ENCODE measurements around the gene HJURP.

The HJURP gene

DNA sequence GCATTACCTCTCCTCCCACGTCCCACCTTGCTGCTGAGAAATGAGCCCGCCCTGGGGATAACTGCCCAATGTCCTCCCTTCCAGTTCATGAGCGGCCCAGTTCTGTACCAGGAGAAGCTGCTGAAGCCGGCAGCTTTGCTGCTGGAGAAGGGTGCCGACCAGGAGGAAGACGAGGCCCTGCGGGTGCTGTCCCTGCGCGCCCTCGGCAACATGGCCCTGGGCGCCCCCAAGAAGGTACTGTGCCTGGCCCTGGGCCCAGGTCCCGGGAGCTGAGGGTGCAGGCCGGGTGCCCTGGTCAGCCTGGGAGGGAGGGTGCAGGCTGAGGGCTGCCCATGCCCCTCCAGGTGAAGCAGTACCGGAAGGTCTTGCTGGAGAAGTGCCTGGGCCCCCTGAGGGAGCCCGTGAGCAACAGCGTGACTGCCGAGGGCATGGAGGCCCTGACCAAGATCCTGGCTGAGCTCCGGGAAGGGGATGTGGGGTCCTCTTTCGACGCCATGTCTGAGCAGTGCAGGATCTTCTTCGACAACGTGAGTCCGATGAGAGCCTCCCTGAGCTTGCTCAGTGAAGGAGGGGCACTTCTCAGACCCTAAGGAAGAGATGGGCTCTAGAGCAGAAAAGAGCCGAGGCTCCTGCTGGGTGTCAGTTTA, 25.7 kb downstream of the HJURP start:
- no peak overlapping the region for H3K4me3 ChIP-seq (ENCODE audit: control insufficient read depth in 1 of 7, extremely low read depth in 1 of 7, insufficient read depth in 4 of 7, low read depth in 2 of 7, low read length in 6 of 7)
- 94% methylated on average over 24 of the region's 24 CpGs for WGBS (ENCODE audit: insufficient coverage)

GRCh38 chr2:233824373-233824772, 30.0 kb downstream of the HJURP start:
- WGBS (ENCODE audit: insufficient coverage) = 96% methylated on average over 7 of the region's 7 CpGs
- H3K4me1 ChIP-seq (ENCODE audit: control extremely low read depth in 1 of 4, control insufficient read depth in 4 of 4, insufficient read depth in 4 of 4, low read length in 3 of 4) = no peaks in the 10 kb centered on the region
- POLR2A ChIA-PET = no interaction called here
- no peak overlapping the region for H3K27ac ChIP-seq (ENCODE audit: insufficient read depth in 1 of 2, low read depth in 1 of 2, low read length in 2 of 2, poor library complexity in 1 of 2, severe bottlenecking in 2 of 2)
- H3K36me3 ChIP-seq (ENCODE audit: control insufficient read depth in 4 of 4, insufficient read depth in 4 of 4, low read length in 3 of 4) = no peaks in the 10 kb centered on the region
- CTCF ChIA-PET = no interaction called here
- no peaks in the 10 kb centered on the region for H3K27me3 ChIP-seq (replicated peaks in 2 of 5; ENCODE audit: control insufficient read depth in 4 of 5, insufficient read depth in 5 of 5, low read length in 4 of 5)
- H3K4me3 ChIP-seq (ENCODE audit: control insufficient read depth in 1 of 7, extremely low read depth in 1 of 7, insufficient read depth in 4 of 7, low read depth in 2 of 7, low read length in 6 of 7) = no peak overlapping the region
- no peaks in the 10 kb centered on the region for H3K9me3 ChIP-seq (ENCODE audit: control extremely low read depth in 1 of 5, control insufficient read depth in 4 of 5, insufficient read depth in 2 of 5, low read depth in 1 of 5, low read length in 4 of 5)
- DNase-seq = no peak

More for the DNA sequence above, 25.7 kb downstream of the HJURP start:
- Histone ChIP-seq H3K4me1 (ENCODE audit: control extremely low read depth in 1 of 4, control insufficient read depth in 4 of 4, insufficient read depth in 4 of 4, low read length in 3 of 4) (no peaks in the 10 kb centered on the region), H3K9me3 (ENCODE audit: control extremely low read depth in 1 of 5, control insufficient read depth in 4 of 5, insufficient read depth in 2 of 5, low read depth in 1 of 5, low read length in 4 of 5) (no peaks in the 10 kb centered on the region), H3K27me3 (replicated peaks in 2 of 5; ENCODE audit: control insufficient read depth in 4 of 5, insufficient read depth in 5 of 5, low read length in 4 of 5) (no peaks in the 10 kb centered on the region), H3K27ac (ENCODE audit: insufficient read depth in 1 of 2, low read depth in 1 of 2, low read length in 2 of 2, poor library complexity in 1 of 2, severe bottlenecking in 2 of 2) (no peak overlapping the region), H3K36me3 (ENCODE audit: control insufficient read depth in 4 of 4, insufficient read depth in 4 of 4, low read length in 3 of 4) (no peaks in the 10 kb centered on the region)
- ChIA-PET POLR2A (no interaction called here), CTCF (no interaction called here)
- no peak for DNase-seq

GRCh38 chr2:233823731-233824121, 30.6 kb downstream of the HJURP start:
- H3K36me3 ChIP-seq (ENCODE audit: control insufficient read depth in 4 of 4, insufficient read depth in 4 of 4, low read length in 3 of 4) = no peaks in the 10 kb centered on the region
- no peak for DNase-seq
- ChIA-PET CTCF (no interaction called here), POLR2A (no interaction called here)
- no peaks in the 10 kb centered on the region for H3K9me3 ChIP-seq (ENCODE audit: control extremely low read depth in 1 of 5, control insufficient read depth in 4 of 5, insufficient read depth in 2 of 5, low read depth in 1 of 5, low read length in 4 of 5)
- H3K4me1 ChIP-seq (ENCODE audit: control extremely low read depth in 1 of 4, control insufficient read depth in 4 of 4, insufficient read depth in 4 of 4, low read length in 3 of 4) = no peaks in the 10 kb centered on the region
- no peaks in the 10 kb centered on the region for H3K27me3 ChIP-seq (replicated peaks in 2 of 5; ENCODE audit: control insufficient read depth in 4 of 5, insufficient read depth in 5 of 5, low read length in 4 of 5)
- 86% methylated on average over 5 of the region's 8 CpGs for WGBS (ENCODE audit: insufficient coverage)
- H3K4me3 ChIP-seq (ENCODE audit: control insufficient read depth in 1 of 7, extremely low read depth in 1 of 7, insufficient read depth in 4 of 7, low read depth in 2 of 7, low read length in 6 of 7) = no peak overlapping the region
- no peak overlapping the region for H3K27ac ChIP-seq (ENCODE audit: insufficient read depth in 1 of 2, low read depth in 1 of 2, low read length in 2 of 2, poor library complexity in 1 of 2, severe bottlenecking in 2 of 2)

GRCh38 chr2:233822781-233823730, 31.3 kb downstream of the HJURP start:
- H3K27me3 ChIP-seq (replicated peaks in 2 of 5; ENCODE audit: control insufficient read depth in 4 of 5, insufficient read depth in 5 of 5, low read length in 4 of 5) = no peaks in the 10 kb centered on the region
- H3K4me1 ChIP-seq (ENCODE audit: control extremely low read depth in 1 of 4, control insufficient read depth in 4 of 4, insufficient read depth in 4 of 4, low read length in 3 of 4) = no peaks in the 10 kb centered on the region
- CTCF ChIA-PET = no interaction called here
- no peaks in the 10 kb centered on the region for H3K36me3 ChIP-seq (ENCODE audit: control insufficient read depth in 4 of 4, insufficient read depth in 4 of 4, low read length in 3 of 4)
- 95% methylated on average over 21 of the region's 25 CpGs for WGBS (ENCODE audit: insufficient coverage)
- H3K9me3 ChIP-seq (ENCODE audit: control extremely low read depth in 1 of 5, control insufficient read depth in 4 of 5, insufficient read depth in 2 of 5, low read depth in 1 of 5, low read length in 4 of 5) = no peaks in the 10 kb centered on the region
- H3K4me3 ChIP-seq (ENCODE audit: control insufficient read depth in 1 of 7, extremely low read depth in 1 of 7, insufficient read depth in 4 of 7, low read depth in 2 of 7, low read length in 6 of 7) = no peak overlapping the region
- POLR2A ChIA-PET = no interaction called here
- H3K27ac ChIP-seq (ENCODE audit: insufficient read depth in 1 of 2, low read depth in 1 of 2, low read length in 2 of 2, poor library complexity in 1 of 2, severe bottlenecking in 2 of 2) = no peak overlapping the region
- no peak for DNase-seq

DNA sequence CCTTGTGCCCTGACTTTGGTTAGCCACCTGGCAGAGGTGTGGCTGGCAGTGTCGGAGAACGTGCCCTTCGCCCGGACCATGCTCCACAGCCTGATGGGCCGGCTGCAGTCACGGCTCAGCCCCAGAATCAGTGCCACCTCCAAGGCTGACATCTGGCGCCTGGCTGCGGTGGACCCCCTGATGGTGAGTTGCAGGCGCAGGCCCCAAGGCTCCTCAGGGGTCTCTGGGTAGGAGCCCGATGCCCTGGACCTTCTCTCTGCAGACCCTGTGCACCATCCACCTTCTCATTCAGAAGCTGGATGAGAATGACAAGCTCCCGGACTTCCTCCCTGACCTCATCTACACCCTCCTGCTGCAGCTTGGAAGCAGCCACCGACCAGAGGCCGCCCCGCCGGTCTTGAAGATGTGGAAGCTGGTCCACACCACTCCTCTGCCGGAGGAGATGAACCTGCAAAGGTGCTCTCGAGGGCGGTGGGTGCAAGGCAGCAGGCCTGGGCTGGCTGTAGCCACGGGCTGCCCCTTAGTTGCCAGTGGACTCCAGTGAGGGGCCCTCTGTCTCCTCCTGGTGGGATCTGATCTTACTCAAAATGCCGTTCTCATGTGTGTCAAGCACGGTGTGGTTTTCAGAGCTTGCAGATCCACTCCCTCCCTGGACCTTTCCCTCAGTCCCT, 32.1 kb downstream of the HJURP start:
- ChIA-PET CTCF (no interaction called here), POLR2A (no interaction called here)
- DNase-seq = no peak
- Histone ChIP-seq H3K9me3 (ENCODE audit: control extremely low read depth in 1 of 5, control insufficient read depth in 4 of 5, insufficient read depth in 2 of 5, low read depth in 1 of 5, low read length in 4 of 5) (no peaks in the 10 kb centered on the region), H3K36me3 (ENCODE audit: control insufficient read depth in 4 of 4, insufficient read depth in 4 of 4, low read length in 3 of 4) (no peaks in the 10 kb centered on the region), H3K27ac (ENCODE audit: insufficient read depth in 1 of 2, low read depth in 1 of 2, low read length in 2 of 2, poor library complexity in 1 of 2, severe bottlenecking in 2 of 2) (no peak overlapping the region), H3K27me3 (replicated peaks in 2 of 5; ENCODE audit: control insufficient read depth in 4 of 5, insufficient read depth in 5 of 5, low read length in 4 of 5) (no peaks in the 10 kb centered on the region), H3K4me1 (ENCODE audit: control extremely low read depth in 1 of 4, control insufficient read depth in 4 of 4, insufficient read depth in 4 of 4, low read length in 3 of 4) (no peaks in the 10 kb centered on the region), H3K4me3 (ENCODE audit: control insufficient read depth in 1 of 7, extremely low read depth in 1 of 7, insufficient read depth in 4 of 7, low read depth in 2 of 7, low read length in 6 of 7) (no peak overlapping the region)
- WGBS (ENCODE audit: insufficient coverage) = 91% methylated on average over 21 of the region's 21 CpGs

DNA sequence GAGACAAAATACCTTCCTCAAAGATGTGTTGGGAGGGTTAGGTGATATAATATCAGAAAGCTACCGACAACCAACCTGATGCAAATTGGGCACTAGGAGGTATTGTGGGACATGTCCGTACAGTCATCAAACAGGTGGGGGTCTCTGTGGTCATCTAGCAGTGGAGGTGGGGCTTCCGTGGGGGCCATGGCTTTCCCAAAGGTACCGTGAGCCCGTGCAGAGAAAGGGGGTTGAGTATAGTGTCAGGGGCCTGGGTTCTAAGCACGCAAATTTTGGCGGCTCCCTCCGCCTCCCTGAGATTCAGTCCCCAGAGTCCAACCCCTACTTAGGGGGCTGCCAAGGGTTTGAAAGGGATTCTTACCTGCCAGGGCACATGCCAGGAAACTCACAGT, 32.6 kb downstream of the HJURP start:
- no peak for DNase-seq
- Histone ChIP-seq H3K27ac (ENCODE audit: insufficient read depth in 1 of 2, low read depth in 1 of 2, low read length in 2 of 2, poor library complexity in 1 of 2, severe bottlenecking in 2 of 2) (no peak overlapping the region), H3K36me3 (ENCODE audit: control insufficient read depth in 4 of 4, insufficient read depth in 4 of 4, low read length in 3 of 4) (no peaks in the 10 kb centered on the region), H3K4me3 (ENCODE audit: control insufficient read depth in 1 of 7, extremely low read depth in 1 of 7, insufficient read depth in 4 of 7, low read depth in 2 of 7, low read length in 6 of 7) (no peak overlapping the region), H3K9me3 (ENCODE audit: control extremely low read depth in 1 of 5, control insufficient read depth in 4 of 5, insufficient read depth in 2 of 5, low read depth in 1 of 5, low read length in 4 of 5) (no peaks in the 10 kb centered on the region), H3K27me3 (replicated peaks in 2 of 5; ENCODE audit: control insufficient read depth in 4 of 5, insufficient read depth in 5 of 5, low read length in 4 of 5) (no peaks in the 10 kb centered on the region), H3K4me1 (ENCODE audit: control extremely low read depth in 1 of 4, control insufficient read depth in 4 of 4, insufficient read depth in 4 of 4, low read length in 3 of 4) (no peaks in the 10 kb centered on the region)
- POLR2A ChIA-PET = no interaction called here
- WGBS (ENCODE audit: insufficient coverage) = 94% methylated on average over 5 of the region's 8 CpGs
- CTCF ChIA-PET = no interaction called here

GRCh38 chr2:233821196-233821595, 33.1 kb downstream of the HJURP start:
- Histone ChIP-seq H3K27me3 (replicated peaks in 2 of 5; ENCODE audit: control insufficient read depth in 4 of 5, insufficient read depth in 5 of 5, low read length in 4 of 5) (no peaks in the 10 kb centered on the region), H3K4me1 (ENCODE audit: control extremely low read depth in 1 of 4, control insufficient read depth in 4 of 4, insufficient read depth in 4 of 4, low read length in 3 of 4) (no peaks in the 10 kb centered on the region), H3K4me3 (ENCODE audit: control insufficient read depth in 1 of 7, extremely low read depth in 1 of 7, insufficient read depth in 4 of 7, low read depth in 2 of 7, low read length in 6 of 7) (no peak overlapping the region), H3K36me3 (ENCODE audit: control insufficient read depth in 4 of 4, insufficient read depth in 4 of 4, low read length in 3 of 4) (no peaks in the 10 kb centered on the region), H3K27ac (ENCODE audit: insufficient read depth in 1 of 2, low read depth in 1 of 2, low read length in 2 of 2, poor library complexity in 1 of 2, severe bottlenecking in 2 of 2) (no peak overlapping the region), H3K9me3 (ENCODE audit: control extremely low read depth in 1 of 5, control insufficient read depth in 4 of 5, insufficient read depth in 2 of 5, low read depth in 1 of 5, low read length in 4 of 5) (no peaks in the 10 kb centered on the region)
- POLR2A ChIA-PET = no interaction called here
- CTCF ChIA-PET = no interaction called here
- WGBS (ENCODE audit: insufficient coverage) = 100% methylated on average over 3 of the region's 3 CpGs
- DNase-seq = no peak
